H1 (cell line): Measurements from ENCODE around the gene ITGB8. TPM values are rescaled to one million over a fixed set of nuclear protein-coding genes. Genes with fewer than 3 reads are reported as not detected.

Experiments used
- CTCF ChIP-seq, 3 experiments: IDR thresholded peaks; 1 replicate in 2 of 3; 2 replicates in 1 of 3; pipeline versions ENCODE4 v1.5.1 to v1.6.1; 2011; ENCODE audit warnings: low read length in 3 of 3, mild to moderate bottlenecking in 3 of 3, inconsistent platforms in 2 of 3, low read depth in 1 of 3, moderate library complexity in 1 of 3; ENCODE audit not compliant: insufficient read depth in 1 of 3; ENCODE audit errors: control extremely low read depth in 1 of 3
- polyA plus RNA-seq, 7 experiments: library from polyadenylated mRNA; depleted of rRNA in 3 of 7; stranded (reverse) in 5 of 7; unstranded in 2 of 7; fragments of >200 nt in 5 of 7; fragments of 200-250 nt in 2 of 7; gene quantifications; 1 replicate in 5 of 7; 2 replicates in 1 of 7; 4 replicates in 1 of 7; pipeline versions ENCODE4 v1.2.1 to v1.2.3, GENCODE V29; 2011 to 2013; ENCODE audit warnings: missing spikeins in 2 of 7, mixed read lengths in 2 of 7
- total RNA-seq: library from RNA; stranded (reverse); fragmentation: NEBNext Ultra II Directional; extraction: Animal tissue kit (Norgen Biotek cat#: 25700); gene quantifications from 2 replicates; pipeline ENCODE4 v1.2.1, GENCODE V29; 2021

Gene ITGB8
- total and polyA plus RNA-seq, 2 of the 8 experiments (the other 6 are each of a cell fraction or from before 2014, with no cell fraction given): 1.2 to 3.6 TPM

GRCh38 chr7:20374399-20374798 is 43.7 kb downstream of the ITGB8 start (continued):
- no peak for TF ChIP-seq CTCF (IDR thresholded peaks at IDR 0.05; ENCODE audit: control extremely low read depth in 1 of 3, insufficient read depth in 1 of 3, low read depth in 1 of 3, low read length in 3 of 3)
- TF ChIP-seq, all 59 proteins: peak for 0
